A549 (cell line): Measurements from ENCODE around the gene MAGI2. TPM values are rescaled to one million over a fixed set of nuclear protein-coding genes. Genes with fewer than 3 reads are reported as not detected.

Experiments
- ATAC-seq, 2 experiments: fragments of 200-7000 bp in 1 of 2; fragments of >200 bp in 1 of 2; cut with Nextera tagmentation in 1 of 2; cut with Tn5 transposase in 1 of 2; 3 replicates each; pipeline versions ENCODE4 v1.8.0 to v1.9.1; 2018 to 2020; ENCODE audit warnings: mild to moderate bottlenecking in 1 of 2, moderate library complexity in 1 of 2
- CTCF ChIA-PET: fragments of 300-600 bp; sonication (Branson Sonifier 250); formaldehyde crosslinking; extraction: SDS; loops from one replicate; lab custom pipeline; 2021; ENCODE audit warnings: antibody characterized with exemption, inconsistent platforms; lab: Yijun Ruan, JAX
- POLR2A ChIA-PET: fragments of 350-600 bp; formaldehyde crosslinking; extraction: SDS; loops from one replicate; lab custom pipeline; 2021; ENCODE audit warnings: antibody characterized with exemption, inconsistent platforms; lab: Yijun Ruan, JAX
- DNase-seq, 2 experiments: peaks; one replicate each; pipeline versions ENCODE4 v3.0.0 to v3.0.0-alpha.2; 2011 to 2016; ENCODE audit warnings: low read depth in 1 of 2, low spot score in 1 of 2
- FAIRE-seq: peaks from 2 replicates; lab custom pipeline; 2011; peaks lifted over from hg19 to GRCh38; lab: Jason Lieb, UNC
- H3K27ac ChIP-seq, 2 experiments: fragments of >200 bp; sonication (Bioruptor Twin); formaldehyde crosslinking; 3 replicates each; pipeline ENCODE4 v1.5.1; 2016 to 2017
- H3K4me1 ChIP-seq: fragments of >200 bp; sonication (Bioruptor Twin); formaldehyde crosslinking; 3 replicates; pipeline ENCODE4 v1.6.1; 2016
- H3K4me2 ChIP-seq: fragments of >200 bp; sonication (Bioruptor Twin); formaldehyde crosslinking; 3 replicates; pipeline ENCODE4 v1.6.1; 2016
- H3K4me3 ChIP-seq: fragments of >200 bp; sonication (Bioruptor Twin); formaldehyde crosslinking; 3 replicates; pipeline ENCODE4 v1.5.1; 2016
- H3K9me3 ChIP-seq: fragments of >200 bp; sonication (Bioruptor Twin); formaldehyde crosslinking; 3 replicates; pipeline ENCODE4 v1.6.1; 2016
- BHLHE40 ChIP-seq: IDR thresholded peaks from 2 replicates; pipeline ENCODE4 v1.6.1; 2012; ENCODE audit warnings: low read depth, low read length, inconsistent platforms
- CBX2 ChIP-seq: fragments of 200-600 bp; sonication (generic); IDR thresholded peaks from 2 replicates; pipeline ENCODE4 v1.6.1; 2016; ENCODE audit warnings: low read depth, mild to moderate bottlenecking, borderline replicate concordance
- CHD2 ChIP-seq: fragments of 150-350 bp; IDR thresholded peaks from 2 replicates; pipeline ENCODE4 v1.6.1; 2014; ENCODE audit warnings: low read length; ENCODE audit not compliant: partially characterized antibody
- CHD4 ChIP-seq: fragments of 200-600 bp; sonication (generic); IDR thresholded peaks from 2 replicates; pipeline ENCODE4 v1.6.1; 2016; ENCODE audit warnings: antibody characterized with exemption, mild to moderate bottlenecking, borderline replicate concordance
- EHMT2 ChIP-seq: fragments of 200-600 bp; sonication (generic); IDR thresholded peaks from 2 replicates; pipeline ENCODE4 v1.6.1; 2016; ENCODE audit warnings: antibody characterized with exemption, low read depth, mild to moderate bottlenecking, moderate library complexity
- FOSL2 ChIP-seq, 2 experiments: fragments of 450-650 bp in 1 of 2; fragments of >200 bp in 1 of 2; sonication (Bioruptor Twin) in 1 of 2; formaldehyde crosslinking; IDR thresholded peaks; 2 replicates each; pipeline versions ENCODE4 v1.5.0 to v1.6.1; 2016 to 2020; ENCODE audit warnings: mild to moderate bottlenecking in 1 of 2, moderate library complexity in 1 of 2
- FOXS1 ChIP-seq: fragments of 250-450 bp; sonication (Bioruptor Pico); IDR thresholded peaks from 2 replicates; pipeline ENCODE4 v1.5.0; 2020; ENCODE audit warnings: mild to moderate bottlenecking, moderate library complexity
- GATA3 ChIP-seq: IDR thresholded peaks from 2 replicates; pipeline ENCODE4 v1.6.1; 2012; ENCODE audit warnings: borderline replicate concordance
- HDAC2 ChIP-seq: fragments of 200-600 bp; sonication (generic); IDR thresholded peaks from 2 replicates; pipeline ENCODE4 v1.6.1; 2016
- HEYL ChIP-seq: fragments of 250-450 bp; sonication (Bioruptor Pico); IDR thresholded peaks from 2 replicates; pipeline ENCODE4 v1.8.0; 2021; ENCODE audit warnings: mild to moderate bottlenecking, moderate library complexity
- HOXB13 ChIP-seq: fragments of 250-450 bp; sonication (Bioruptor Pico); IDR thresholded peaks from 2 replicates; pipeline ENCODE4 v1.5.0; 2020; ENCODE audit warnings: low read depth, mild to moderate bottlenecking, moderate library complexity
- JUNB ChIP-seq: fragments of >200 bp; sonication (Bioruptor Twin); formaldehyde crosslinking; IDR thresholded peaks from 2 replicates; pipeline ENCODE4 v1.6.1; 2016
- KDM5A ChIP-seq: fragments of 200-600 bp; sonication (generic); IDR thresholded peaks from 2 replicates; pipeline ENCODE4 v1.6.1; 2016; ENCODE audit warnings: antibody characterized with exemption, mild to moderate bottlenecking
- MAZ ChIP-seq: fragments of 150-350 bp; IDR thresholded peaks from 2 replicates; pipeline ENCODE4 v1.6.1; 2014; ENCODE audit warnings: antibody characterized with exemption, low read depth, low read length, borderline replicate concordance
- NFE2L2 ChIP-seq: fragments of 150-350 bp; conservative IDR thresholded peaks from 2 replicates; pipeline ENCODE4 v1.6.1; 2014; ENCODE audit warnings: low read length
- NPAS2 ChIP-seq: fragments of 250-450 bp; sonication (Bioruptor Pico); IDR thresholded peaks from 2 replicates; pipeline ENCODE4 v1.8.0; 2022; ENCODE audit warnings: mild to moderate bottlenecking, moderate library complexity, borderline replicate concordance
- RAD21 ChIP-seq, 2 experiments: fragments of >200 bp in 1 of 2; sonication (Bioruptor Twin) in 1 of 2; formaldehyde crosslinking in 1 of 2; IDR thresholded peaks in 1 of 2; conservative IDR thresholded peaks in 1 of 2; 2 replicates in 1 of 2; 3 replicates in 1 of 2; pipeline ENCODE4 v1.6.1; 2012 to 2018; ENCODE audit warnings: inconsistent platforms in 1 of 2
- RNF2 ChIP-seq: fragments of 200-600 bp; sonication (generic); IDR thresholded peaks from 2 replicates; pipeline ENCODE4 v1.6.1; 2016; ENCODE audit warnings: low read depth, mild to moderate bottlenecking, antibody characterized with exemption, moderate library complexity, borderline replicate concordance
- ZNF302 ChIP-seq: fragments of 250-450 bp; sonication (Bioruptor Pico); IDR thresholded peaks from 2 replicates; pipeline ENCODE4 v1.9.0; 2021; ENCODE audit warnings: inconsistent platforms, mild to moderate bottlenecking, moderate library complexity
- ZSCAN20 ChIP-seq: fragments of 250-450 bp; sonication (Bioruptor Pico); IDR thresholded peaks from 2 replicates; pipeline ENCODE4 v1.8.0; 2022; ENCODE audit warnings: mild to moderate bottlenecking, moderate library complexity
- WGBS: methylation state at CpG from one replicate; pipeline ENCODE4 v1.1.6; 2017; ENCODE audit errors: missing lambda C conversion rate; 5-methylcytosine and 5-hydroxymethylcytosine counted together
- polyA plus RNA-seq, 4 experiments: library from polyadenylated mRNA; depleted of rRNA in 3 of 4; stranded (reverse); fragments of >200 nt; fragmentation: RNase III in 1 of 4; extraction: RNeasy Plus Mini Kit Qiagen cat#74134 plus additional on column Dnase treatment in 1 of 4; gene quantifications; 2 replicates in 3 of 4; 3 replicates in 1 of 4; pipeline ENCODE4 v1.2.3, GENCODE V29; 2011 to 2017
- TF ChIP-seq, protein P1 (sequence below): IDR thresholded peaks from 2 replicates; pipeline ENCODE4 v1.6.1; 2012; ENCODE audit warnings: low read depth, borderline replicate concordance

Gene MAGI2
- polyA plus RNA-seq, 2 of the 4 experiments (the other 2 are of a cell fraction) = 0.48 to 0.81 TPM

DNA sequence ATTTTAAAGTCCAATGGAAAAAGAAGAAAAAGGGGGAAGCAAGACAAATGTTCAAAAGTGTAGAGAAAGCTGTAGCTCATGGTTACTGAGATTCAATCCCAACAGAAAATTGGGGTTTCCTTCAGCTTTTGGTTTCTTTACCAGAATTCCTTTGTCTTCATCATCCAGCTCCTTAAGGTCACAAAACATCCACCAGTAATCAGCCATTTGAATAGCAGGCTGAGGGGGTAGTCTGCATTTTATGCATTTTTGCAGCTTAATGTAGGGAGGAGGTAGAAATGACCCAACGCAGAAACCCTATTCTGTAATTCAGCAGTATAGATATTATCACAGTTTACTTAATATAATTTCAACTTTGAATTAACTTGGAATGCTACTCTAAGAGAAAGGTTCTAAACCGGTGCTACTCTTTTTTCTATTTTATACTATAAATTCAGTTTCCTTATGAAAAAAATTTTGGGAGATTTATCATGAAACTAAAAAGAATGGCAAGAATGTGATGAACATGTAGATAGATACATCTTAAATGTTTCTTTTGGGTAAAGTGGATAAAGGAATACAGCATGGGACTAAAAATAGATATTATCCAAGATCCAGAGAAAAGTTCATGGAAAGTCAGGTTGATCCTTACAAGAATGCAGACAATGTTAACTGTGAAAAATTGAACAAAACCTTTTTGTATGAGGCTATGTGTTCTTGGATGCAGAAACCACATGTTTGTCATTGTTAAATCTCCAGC is 1058.0 kb downstream of the MAGI2 start:
- ATAC-seq (no peak), FAIRE-seq (no peak), DNase-seq (no peak)
- ChIA-PET CTCF (no interaction called here), POLR2A (no interaction called here)
- TF ChIP-seq JUNB = no peak
- no peak for TF ChIP-seq MAZ
- no peak for TF ChIP-seq BHLHE40
- no peak for TF ChIP-seq CHD4
- H3K4me3 ChIP-seq = no peak overlapping the region
- H3K4me1 ChIP-seq = no peaks in the 10 kb centered on the region
- H3K9me3 ChIP-seq = no peaks in the 10 kb centered on the region
- H3K27ac ChIP-seq = no peak overlapping the region
- H3K4me2 ChIP-seq = no peak overlapping the region
- 9% methylated on average over 2 of the region's 2 CpGs for WGBS

DNA sequence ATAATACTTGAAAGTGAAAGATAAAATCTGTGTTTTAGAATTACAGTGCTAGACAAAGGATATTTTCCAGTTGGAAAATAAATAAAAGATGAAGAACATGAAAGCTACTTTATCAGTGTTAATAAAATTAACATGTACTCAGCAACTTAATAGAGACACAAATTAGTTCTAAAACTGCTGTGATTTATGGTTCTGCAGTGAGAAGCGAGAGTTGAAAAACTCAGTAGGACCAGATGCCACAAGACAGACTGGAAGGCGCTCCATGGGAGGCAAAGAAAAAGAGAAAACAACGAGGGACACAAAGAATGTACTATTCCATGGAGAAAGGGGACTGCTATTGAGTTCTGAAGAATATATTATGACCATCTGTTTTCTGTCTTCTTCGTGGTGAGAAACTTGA is 1064.4 kb downstream of the MAGI2 start:
- Histone ChIP-seq H3K4me2 (no peak overlapping the region), H3K4me1 (no peaks in the 10 kb centered on the region), H3K27ac (no peak overlapping the region), H3K4me3 (no peak overlapping the region)
- ATAC-seq = no peak
- no peak for TF ChIP-seq CBX2
- no peak for TF ChIP-seq GATA3
- TF ChIP-seq ZNF302 (CRISPR knock-in tag) = no peak
- TF ChIP-seq CHD2 = no peak
- TF ChIP-seq HEYL = no peak
- TF ChIP-seq HDAC2 = no peak
- no peak for TF ChIP-seq FOXS1 (CRISPR knock-in tag)
- no peak for TF ChIP-seq NFE2L2
- no peak for TF ChIP-seq CHD4
- TF ChIP-seq FOSL2 (IDR thresholded peaks at IDR 0.05) = no peak
- no peak for TF ChIP-seq FOSL2 (CRISPR knock-in tag; IDR thresholded peaks at IDR 0.05)
- TF ChIP-seq EHMT2 = no peak
- TF ChIP-seq HOXB13 (CRISPR knock-in tag) = no peak
- no peak for TF ChIP-seq RNF2
- TF ChIP-seq, protein P1, sequence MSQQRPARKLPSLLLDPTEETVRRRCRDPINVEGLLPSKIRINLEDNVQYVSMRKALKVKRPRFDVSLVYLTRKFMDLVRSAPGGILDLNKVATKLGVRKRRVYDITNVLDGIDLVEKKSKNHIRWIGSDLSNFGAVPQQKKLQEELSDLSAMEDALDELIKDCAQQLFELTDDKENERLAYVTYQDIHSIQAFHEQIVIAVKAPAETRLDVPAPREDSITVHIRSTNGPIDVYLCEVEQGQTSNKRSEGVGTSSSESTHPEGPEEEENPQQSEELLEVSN = no peak
- TF ChIP-seq BHLHE40 = no peak
- TF ChIP-seq NPAS2 (CRISPR knock-in tag) = no peak
- no peak for TF ChIP-seq JUNB
- no peak for TF ChIP-seq RAD21 (conservative IDR thresholded peaks at IDR 0.05 in 1 of 2, IDR thresholded peaks at IDR 0.05 in 1 of 2)
- no peak for TF ChIP-seq KDM5A
- TF ChIP-seq ZSCAN20 = no peak
- TF ChIP-seq, all 56 proteins: peak for 0
- no peaks in the 10 kb centered on the region for H3K9me3 ChIP-seq
- FAIRE-seq (no peak), DNase-seq (no peak)
- 2% methylated on average over 4 of the region's 4 CpGs for WGBS
- ChIA-PET CTCF (no interaction called here), POLR2A (no interaction called here)

DNA sequence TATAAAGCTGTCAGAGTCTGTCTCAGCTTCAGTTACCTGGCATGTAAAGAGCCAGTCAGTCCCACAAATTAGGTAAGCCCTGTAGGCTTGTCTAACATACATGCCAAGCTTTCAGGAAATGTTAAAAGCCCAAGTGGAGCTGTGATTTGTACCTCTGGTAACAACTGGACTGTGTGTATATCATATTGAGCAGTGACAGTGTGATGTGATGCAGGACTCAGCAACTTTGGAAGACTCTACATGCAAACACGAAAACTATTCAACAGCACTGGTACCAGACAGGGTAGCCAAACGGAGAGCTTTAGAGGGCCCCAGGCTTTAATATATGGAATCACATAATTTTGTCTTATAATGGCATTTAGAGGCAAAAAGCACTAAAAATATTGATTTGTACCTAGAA is 1066.9 kb downstream of the MAGI2 start:
- ChIA-PET CTCF (no interaction called here), POLR2A (no interaction called here)
- no peak for TF ChIP-seq ZSCAN20
- WGBS = 8% methylated on average over 2 of the region's 2 CpGs
- DNase-seq (no peak), FAIRE-seq (no peak), ATAC-seq (no peak)
- H3K4me1 ChIP-seq = no peaks in the 10 kb centered on the region
- H3K27ac ChIP-seq = no peak overlapping the region
- no peaks in the 10 kb centered on the region for H3K9me3 ChIP-seq
- H3K4me2 ChIP-seq = no peak overlapping the region
- no peak overlapping the region for H3K4me3 ChIP-seq
